GM11168 (cell line): ENCODE results near the gene TTBK1.

Experiments used
- in situ Hi-C: fragments of 300-500 bp; cut with MboI; formaldehyde crosslinking; loops from one replicate; pipeline ENCODE4 v1.12.0; 2022; ENCODE audit warnings: low sequenced_read_pairs; ENCODE audit not compliant: unreplicated experiment

Gene TTBK1

GRCh38 chr6:43331891-43332290 lies 88.6 kb downstream of the TTBK1 start:
- in situ Hi-C loops, result no loop called here

- in situ Hi-C loops, result no loop called here
Measured at GRCh38 chr6:43334466-43335095, 91.3 kb downstream of the TTBK1 start.

DNA sequence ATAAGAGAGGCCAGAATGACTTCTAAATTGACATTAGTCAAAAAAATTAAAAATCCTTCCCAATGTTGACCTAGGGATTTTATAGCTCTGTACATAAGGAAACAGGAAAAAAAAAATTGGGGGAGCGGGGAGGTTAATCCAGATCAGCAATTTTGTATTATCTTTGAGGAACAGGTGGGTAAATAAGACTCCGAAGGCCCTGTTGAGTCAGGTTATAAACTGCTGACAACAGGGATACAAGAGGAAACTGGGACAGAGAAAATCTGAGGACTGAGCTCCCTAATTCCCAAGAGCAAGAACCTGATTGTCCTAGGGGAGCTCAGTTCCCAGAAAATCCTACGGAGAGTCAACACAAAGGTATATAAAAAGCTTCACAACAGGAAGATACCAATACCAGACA lies 92.2 kb downstream of the TTBK1 start:
- in situ Hi-C loops, result no loop called here

GRCh38 chr6:43336382-43336781 lies 93.1 kb downstream of the TTBK1 start:
- in situ Hi-C loops, result no loop called here
